ENCODE results near the gene PTMA.

- TF ChIP-seq POLR2A (IDR thresholded peaks at IDR 0.05) = no peak
- TF ChIP-seq CTCF (IDR thresholded peaks at IDR 0.05) = no peak
Observed at GRCh38 chr2:231680285-231680991, 27.9 kb upstream of the PTMA start.

All from thyroid gland (tissue), 4 donors.